ENCODE data around the gene TMEM150A.
A peak's percentile ranks its signal among the peaks of the same experiment; 100 is the strongest.

DNA sequence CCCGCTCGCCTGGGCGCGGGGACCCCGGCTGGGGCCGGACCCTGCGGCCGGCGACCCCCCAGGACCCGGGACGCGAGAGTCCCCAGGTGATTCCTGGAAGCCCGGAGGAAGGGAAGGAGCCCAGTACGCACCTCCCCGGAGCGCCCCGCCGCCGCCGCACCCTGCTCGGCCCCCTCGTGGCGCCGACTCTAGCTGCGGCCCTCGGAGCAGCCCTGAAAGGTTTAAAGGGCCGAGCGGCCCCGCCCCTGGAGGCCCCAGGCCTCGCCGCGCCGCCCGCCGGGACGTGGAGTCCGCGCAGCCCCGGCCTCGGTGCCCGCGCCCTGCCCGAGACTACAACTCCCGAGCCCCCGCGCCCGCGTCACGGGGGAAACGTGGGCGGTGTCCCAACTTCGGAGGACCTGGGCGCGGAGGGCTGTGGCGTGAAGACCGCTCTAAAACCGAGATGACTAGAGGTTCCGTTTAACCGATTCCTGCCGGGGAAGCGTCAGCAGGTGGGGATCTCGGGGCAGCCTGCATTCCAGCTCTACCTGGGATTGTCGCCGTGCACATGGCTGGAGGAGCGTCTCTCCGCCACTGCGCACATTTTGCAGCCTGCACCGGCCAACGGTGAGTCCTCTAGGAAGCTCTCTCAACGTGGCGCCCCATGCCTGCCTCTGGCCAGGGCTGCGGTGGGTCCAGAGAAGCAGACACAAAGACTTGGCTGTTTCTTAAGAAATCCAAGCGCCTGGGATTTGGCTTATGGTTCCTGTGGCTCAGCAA is at the start of gene TMEM150A:
- TF ChIP-seq CTCF (IDR thresholded peaks at IDR 0.05) (peak in 1 of 3 experiments; percentile 21), POLR2A (IDR thresholded peaks at IDR 0.05) (no peak)

Measured in testis (tissue), 2 donors.